Trophoblast cell (in vitro differentiated cells and primary cell): ENCODE data around the gene UCK1.

Experiments
- DNase-seq, 2 donors: peaks; one replicate each; pipeline ENCODE4 v3.0.0-alpha.2; 2016
- H2AFZ ChIP-seq: 2 replicates; pipeline ENCODE4 v1.6.1; 2013; ENCODE audit warnings: low read length, moderate library complexity, mild to moderate bottlenecking; ENCODE audit not compliant: insufficient read depth, poor library complexity
- H2AK5ac ChIP-seq: 2 replicates; pipeline ENCODE4 v1.6.1; 2013; ENCODE audit warnings: mild to moderate bottlenecking, low read length
- H2BK120ac ChIP-seq: 2 replicates; pipeline ENCODE4 v1.6.1; 2013; ENCODE audit warnings: low read length, mild to moderate bottlenecking, moderate library complexity; ENCODE audit not compliant: insufficient read depth, poor library complexity
- H2BK12ac ChIP-seq: 2 replicates; pipeline ENCODE4 v1.6.1; 2013; ENCODE audit warnings: mild to moderate bottlenecking, low read length, moderate library complexity
- H2BK5ac ChIP-seq: 2 replicates; pipeline ENCODE4 v1.6.1; 2013; ENCODE audit warnings: low read length, low read depth, moderate library complexity, mild to moderate bottlenecking; ENCODE audit not compliant: poor library complexity
- H3K14ac ChIP-seq: 2 replicates; pipeline ENCODE4 v1.6.1; 2013; ENCODE audit warnings: mild to moderate bottlenecking, low read length
- H3K18ac ChIP-seq: 2 replicates; pipeline ENCODE4 v1.6.1; 2013; ENCODE audit warnings: mild to moderate bottlenecking, low read length
- H3K23ac ChIP-seq: 2 replicates; pipeline ENCODE4 v1.6.1; 2013; ENCODE audit warnings: low read length
- H3K27ac ChIP-seq: 2 replicates; pipeline ENCODE4 v1.5.1; 2013; ENCODE audit warnings: low read depth, mild to moderate bottlenecking, inconsistent platforms, low read length, moderate library complexity
- H3K27me3 ChIP-seq: 2 replicates; pipeline ENCODE4 v1.6.1; 2013; ENCODE audit warnings: inconsistent platforms, mild to moderate bottlenecking, low read length, moderate library complexity; ENCODE audit not compliant: insufficient read depth
- H3K36me3 ChIP-seq, 2 experiments: 1 replicate in 1 of 2; 2 replicates in 1 of 2; pipeline ENCODE4 v1.6.1; 2013; ENCODE audit warnings: low read length in 2 of 2, mild to moderate bottlenecking in 2 of 2, moderate library complexity in 1 of 2; ENCODE audit not compliant: insufficient read depth in 2 of 2, control insufficient read depth in 1 of 2
- H3K4ac ChIP-seq: 2 replicates; pipeline ENCODE4 v1.6.1; 2013; ENCODE audit warnings: low read depth, mild to moderate bottlenecking, low read length, moderate library complexity
- H3K4me1 ChIP-seq, 2 experiments: 1 replicate in 1 of 2; 2 replicates in 1 of 2; pipeline ENCODE4 v1.6.1; 2013; ENCODE audit warnings: low read length in 2 of 2, mild to moderate bottlenecking in 2 of 2, moderate library complexity in 1 of 2; ENCODE audit not compliant: insufficient read depth in 2 of 2, control insufficient read depth in 1 of 2
- H3K4me2 ChIP-seq: 2 replicates; pipeline ENCODE4 v1.6.1; 2013; ENCODE audit warnings: inconsistent platforms, mild to moderate bottlenecking, low read length, moderate library complexity
- H3K4me3 ChIP-seq: 2 replicates; pipeline ENCODE4 v1.5.1; 2013; ENCODE audit warnings: mild to moderate bottlenecking, low read depth, low read length, inconsistent platforms
- H3K79me1 ChIP-seq: one replicate; pipeline ENCODE4 v1.6.1; 2013; ENCODE audit warnings: low read length
- H3K79me2 ChIP-seq: 2 replicates; pipeline ENCODE4 v1.6.1; 2013; ENCODE audit warnings: low read length, mild to moderate bottlenecking; ENCODE audit not compliant: control insufficient read depth, insufficient read depth, poor library complexity
- H3K9ac ChIP-seq: 2 replicates; pipeline ENCODE4 v1.6.1; 2013; ENCODE audit warnings: mild to moderate bottlenecking, low read length
- H3K9me3 ChIP-seq: 2 replicates; pipeline ENCODE4 v1.6.1; 2013; ENCODE audit warnings: low read depth, mild to moderate bottlenecking, control low read depth, inconsistent platforms, low read length; ENCODE audit not compliant: insufficient read depth
- H4K12ac ChIP-seq: 2 replicates; pipeline ENCODE4 v1.6.1; 2013; ENCODE audit warnings: low read depth, mild to moderate bottlenecking, low read length, moderate library complexity
- H4K8ac ChIP-seq: 2 replicates; pipeline ENCODE4 v1.6.1; 2013; ENCODE audit warnings: low read depth, mild to moderate bottlenecking, low read length, moderate library complexity
- H4K91ac ChIP-seq: one replicate; pipeline ENCODE4 v1.6.1; 2013; ENCODE audit warnings: low read depth, mild to moderate bottlenecking, low read length, moderate library complexity
- WGBS: extraction: QIAGEN DNeasy Blood & Tissue Kit; methylation state at CpG from one replicate; pipeline ENCODE4 v1.1.7; 2013; ENCODE audit warnings: missing lambda C conversion rate; ENCODE audit not compliant: insufficient read length, insufficient coverage; ENCODE audit errors: extremely low coverage; 5-methylcytosine and 5-hydroxymethylcytosine counted together

The UCK1 gene

GRCh38 chr9:131530546-131530919 lies 530 bp downstream of the UCK1 start:
- DNase-seq: peak; percentile 52 to 59
- H2AK5ac ChIP-seq: no peak overlapping the region
- H4K91ac ChIP-seq: peak overlapping the region; percentile 90
- no CpG with 5 or more reads among the region's 29 CpGs for WGBS
- peak overlapping the region; percentile 85 for H2BK120ac ChIP-seq
- peak overlapping the region; percentile 76 for H3K4me2 ChIP-seq
- H3K9ac ChIP-seq: peak overlapping the region; percentile 57
- no peak overlapping the region for H2BK12ac ChIP-seq
- peak overlapping the region; percentile 91 for H4K8ac ChIP-seq
- H3K23ac ChIP-seq: no peak overlapping the region
- H3K9me3 ChIP-seq: peaks cover 2% of the 10 kb centered on the region
- H3K4me3 ChIP-seq: peak overlapping the region; percentile 97
- peaks cover 38 to 42% of the 10 kb centered on the region in 2 experiments for H3K36me3 ChIP-seq
- H3K79me1 ChIP-seq: peaks cover 11% of the 10 kb centered on the region
- no peaks in the 10 kb centered on the region for H3K27me3 ChIP-seq
- peak overlapping the region; percentile 50 for H3K14ac ChIP-seq
- no peak overlapping the region for H3K18ac ChIP-seq
- H3K4ac ChIP-seq: peak overlapping the region; percentile 47
- H3K4me1 ChIP-seq: peaks cover 9 to 11% of the 10 kb centered on the region in 2 experiments
- H2BK5ac ChIP-seq: no peak overlapping the region
- peak overlapping the region; percentile 31 for H2AFZ ChIP-seq
- peak overlapping the region; percentile 14 for H4K12ac ChIP-seq
- peak overlapping the region; percentile 34 for H3K27ac ChIP-seq
- H3K79me2 ChIP-seq: peaks cover 5% of the 10 kb centered on the region

- WGBS: no CpG with 5 or more reads among the region's 24 CpGs
- no peak overlapping the region for H3K27ac ChIP-seq
- H3K4me2 ChIP-seq: peak overlapping the region; percentile 76
Measured at GRCh38 chr9:131529597-131530545, 1.2 kb downstream of the UCK1 start.

GRCh38 chr9:131528886-131529505 lies 2.1 kb downstream of the UCK1 start:
- H3K4ac ChIP-seq: no peak overlapping the region
- WGBS: no CpG with 5 or more reads among the region's 35 CpGs

More at GRCh38 chr9:131529597-131530545, 1.2 kb downstream of the UCK1 start:
- Histone ChIP-seq H2BK12ac (no peak overlapping the region), H2AK5ac (no peak overlapping the region), H2BK5ac (no peak overlapping the region), H3K23ac (no peak overlapping the region), H3K9me3 (peaks cover 2% of the 10 kb centered on the region), H2AFZ (no peak overlapping the region), H2BK120ac (no peak overlapping the region), H3K79me1 (peaks cover 11% of the 10 kb centered on the region), H4K8ac (peak overlapping the region; percentile 91), H3K4me3 (peak overlapping the region; percentile 97), H3K4me1 (peaks cover 10 to 11% of the 10 kb centered on the region in 2 experiments), H3K27me3 (no peaks in the 10 kb centered on the region), H3K14ac (peak overlapping the region; percentile 14), H4K91ac (no peak overlapping the region), H3K79me2 (peaks cover 5% of the 10 kb centered on the region), H4K12ac (no peak overlapping the region), H3K36me3 (peaks cover 42 to 48% of the 10 kb centered on the region in 2 experiments), H3K9ac (peak overlapping the region; percentile 57), H3K4ac (peak overlapping the region; percentile 25), H3K18ac (peak overlapping the region; percentile 10)
- no peak for DNase-seq

GRCh38 chr9:131528186-131528585 lies 2.9 kb downstream of the UCK1 start:
- Histone ChIP-seq H3K4me2 (no peak overlapping the region), H4K12ac (no peak overlapping the region), H3K4ac (no peak overlapping the region), H3K27ac (no peak overlapping the region), H3K79me1 (peaks cover 14% of the 10 kb centered on the region), H3K9ac (no peak overlapping the region), H2AK5ac (no peak overlapping the region), H3K27me3 (no peaks in the 10 kb centered on the region), H2BK120ac (no peak overlapping the region), H2BK5ac (no peak overlapping the region), H3K9me3 (peaks cover 6% of the 10 kb centered on the region), H3K18ac (no peak overlapping the region), H2AFZ (no peak overlapping the region), H3K4me3 (no peak overlapping the region), H3K23ac (no peak overlapping the region), H3K4me1 (peaks cover 16 to 20% of the 10 kb centered on the region in 2 experiments), H4K8ac (no peak overlapping the region), H3K79me2 (peaks cover 5% of the 10 kb centered on the region), H4K91ac (no peak overlapping the region), H2BK12ac (no peak overlapping the region), H3K14ac (no peak overlapping the region), H3K36me3 (peaks cover 57 to 64% of the 10 kb centered on the region in 2 experiments)
- no peak for DNase-seq
- WGBS: no CpG with 5 or more reads among the region's 7 CpGs

More at GRCh38 chr9:131528886-131529505, 2.1 kb downstream of the UCK1 start:
- Histone ChIP-seq H3K36me3 (peaks cover 49 to 56% of the 10 kb centered on the region in 2 experiments), H3K79me2 (peaks cover 5% of the 10 kb centered on the region), H4K8ac (no peak overlapping the region), H3K27me3 (no peaks in the 10 kb centered on the region), H3K18ac (no peak overlapping the region), H2BK12ac (no peak overlapping the region), H3K4me3 (no peak overlapping the region), H3K4me1 (peaks cover 15 to 17% of the 10 kb centered on the region in 2 experiments), H3K14ac (no peak overlapping the region), H2BK120ac (no peak overlapping the region), H2AK5ac (no peak overlapping the region), H3K9ac (no peak overlapping the region), H4K12ac (no peak overlapping the region), H3K27ac (no peak overlapping the region), H3K23ac (no peak overlapping the region), H4K91ac (no peak overlapping the region), H3K79me1 (peaks cover 14% of the 10 kb centered on the region), H3K4me2 (no peak overlapping the region), H2BK5ac (no peak overlapping the region), H3K9me3 (peaks cover 2% of the 10 kb centered on the region), H2AFZ (no peak overlapping the region)
- no peak for DNase-seq
